ENCODE data around the gene ZNF76.

DNA sequence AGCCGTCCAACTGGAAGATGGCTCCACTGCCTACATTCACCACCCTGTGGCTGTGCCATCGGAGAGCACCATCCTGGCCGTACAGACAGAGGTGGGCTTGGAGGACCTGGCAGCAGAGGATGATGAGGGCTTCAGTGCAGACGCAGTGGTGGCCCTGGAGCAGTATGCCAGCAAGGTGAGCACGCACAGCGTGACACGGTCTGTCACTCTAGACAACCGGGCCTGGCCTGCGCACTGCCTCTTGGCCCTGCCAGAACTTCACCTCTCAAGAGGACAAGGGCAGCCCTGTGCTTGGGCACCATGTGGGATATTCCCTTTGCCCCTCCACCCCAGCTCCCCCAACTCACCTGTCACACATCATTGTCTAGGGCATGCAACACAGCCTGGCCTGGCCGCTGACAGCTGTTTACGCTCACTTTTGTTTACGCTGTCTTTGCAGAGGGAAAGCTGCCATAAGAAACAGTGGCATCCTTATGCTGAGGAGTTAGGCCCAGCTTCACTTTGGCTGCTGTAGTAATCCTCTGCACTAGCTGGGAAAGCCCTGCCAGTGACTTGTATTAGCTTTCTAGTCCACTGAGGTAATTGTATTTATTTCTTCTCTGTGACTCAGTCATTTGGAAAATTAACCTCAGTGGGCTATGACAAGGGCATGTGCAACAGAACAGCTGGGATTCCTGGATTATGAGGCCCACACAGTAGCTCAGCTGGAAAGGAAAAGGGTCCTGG, 28.3 kb downstream of the ZNF76 start:
- TF ChIP-seq, protein P1, sequence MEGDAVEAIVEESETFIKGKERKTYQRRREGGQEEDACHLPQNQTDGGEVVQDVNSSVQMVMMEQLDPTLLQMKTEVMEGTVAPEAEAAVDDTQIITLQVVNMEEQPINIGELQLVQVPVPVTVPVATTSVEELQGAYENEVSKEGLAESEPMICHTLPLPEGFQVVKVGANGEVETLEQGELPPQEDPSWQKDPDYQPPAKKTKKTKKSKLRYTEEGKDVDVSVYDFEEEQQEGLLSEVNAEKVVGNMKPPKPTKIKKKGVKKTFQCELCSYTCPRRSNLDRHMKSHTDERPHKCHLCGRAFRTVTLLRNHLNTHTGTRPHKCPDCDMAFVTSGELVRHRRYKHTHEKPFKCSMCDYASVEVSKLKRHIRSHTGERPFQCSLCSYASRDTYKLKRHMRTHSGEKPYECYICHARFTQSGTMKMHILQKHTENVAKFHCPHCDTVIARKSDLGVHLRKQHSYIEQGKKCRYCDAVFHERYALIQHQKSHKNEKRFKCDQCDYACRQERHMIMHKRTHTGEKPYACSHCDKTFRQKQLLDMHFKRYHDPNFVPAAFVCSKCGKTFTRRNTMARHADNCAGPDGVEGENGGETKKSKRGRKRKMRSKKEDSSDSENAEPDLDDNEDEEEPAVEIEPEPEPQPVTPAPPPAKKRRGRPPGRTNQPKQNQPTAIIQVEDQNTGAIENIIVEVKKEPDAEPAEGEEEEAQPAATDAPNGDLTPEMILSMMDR (IDR thresholded peaks at IDR 0.05), result no peak
- no peak for TF ChIP-seq POLR2A (IDR thresholded peaks at IDR 0.05)
- TF ChIP-seq POLR2AphosphoS5 (IDR thresholded peaks at IDR 0.05), result no peak
